Neural cell (in vitro differentiated cells): ENCODE data around the gene ACOXL. TPM values are rescaled to one million over a fixed set of nuclear protein-coding genes. Genes with fewer than 3 reads are reported as not detected.

Experiments
- H2AFZ ChIP-seq: fragments of 200-600, 300-800 bp; sonication (generic), shearing (Covaris generic); 2 replicates; pipeline ENCODE4 v1.6.0; 2014; ENCODE audit warnings: low read depth, mild to moderate bottlenecking, antibody characterized with exemption, low read length, moderate library complexity
- H3F3A ChIP-seq: fragments of 200-600 bp; shearing (Covaris generic); 2 replicates; pipeline ENCODE4 v1.6.1; 2016; ENCODE audit warnings: mild to moderate bottlenecking, moderate library complexity, mixed read lengths, antibody characterized with exemption, low read length; ENCODE audit not compliant: insufficient read depth, poor library complexity, severe bottlenecking
- H3K27ac ChIP-seq: fragments of 200-600, 300-800 bp; sonication (generic), shearing (Covaris generic); 2 replicates; pipeline ENCODE4 v1.5.1; 2014; ENCODE audit warnings: mild to moderate bottlenecking, low read length, moderate library complexity
- H3K27me3 ChIP-seq: fragments of 300-800, 200-600 bp; sonication (generic), shearing (Covaris generic); 2 replicates; pipeline ENCODE4 v1.6.0; 2014; ENCODE audit warnings: mild to moderate bottlenecking, low read depth, low read length, moderate library complexity; ENCODE audit not compliant: insufficient read depth
- H3K36me3 ChIP-seq: fragments of 300-800, 200-600 bp; sonication (generic), shearing (Covaris generic); 2 replicates; pipeline ENCODE4 v1.5.1; 2014; ENCODE audit warnings: mild to moderate bottlenecking, antibody characterized with exemption, low read length, moderate library complexity; ENCODE audit not compliant: insufficient read depth
- H3K4me2 ChIP-seq: fragments of 300-800, 200-600 bp; sonication (generic), shearing (Covaris generic); 2 replicates; pipeline ENCODE4 v1.6.0; 2014; ENCODE audit warnings: mild to moderate bottlenecking, low read length
- H3K4me3 ChIP-seq: fragments of 300-800, 200-600 bp; sonication (generic), shearing (Covaris generic); 2 replicates; pipeline ENCODE4 v1.5.1; 2014; ENCODE audit warnings: mild to moderate bottlenecking, low read length, moderate library complexity
- H3K79me2 ChIP-seq: fragments of 200-600 bp; shearing (Covaris generic); replicated peaks from 2 replicates; pipeline ENCODE4 v1.6.0; 2014; ENCODE audit warnings: mild to moderate bottlenecking, low read length, moderate library complexity; ENCODE audit not compliant: insufficient read depth
- H3K9ac ChIP-seq: fragments of 300-800, 200-600 bp; sonication (generic), shearing (Covaris generic); 2 replicates; pipeline ENCODE4 v1.6.1; 2016; ENCODE audit warnings: mild to moderate bottlenecking, low read length, mixed read lengths
- H3K9me2 ChIP-seq: fragments of 200-600 bp; shearing (Covaris generic); 2 replicates; pipeline ENCODE4 v1.6.1; 2016; ENCODE audit warnings: mild to moderate bottlenecking, low read length, mixed read lengths; ENCODE audit not compliant: insufficient read depth
- H3K9me3 ChIP-seq: fragments of 200-600, 300-800 bp; sonication (generic), shearing (Covaris generic); 2 replicates; pipeline ENCODE4 v1.6.1; 2016; ENCODE audit warnings: mild to moderate bottlenecking, mixed run types, low read length, moderate library complexity, mixed read lengths
- H4K20me1 ChIP-seq: fragments of 200-600 bp; shearing (Covaris generic); 2 replicates; pipeline ENCODE4 v1.6.1; 2016; ENCODE audit warnings: mild to moderate bottlenecking, mixed run types; ENCODE audit not compliant: insufficient read depth
- CTCF ChIP-seq: fragments of 450-650 bp; IDR thresholded peaks from 2 replicates; pipeline ENCODE4 v1.5.1; 2014; ENCODE audit warnings: antibody characterized with exemption, mild to moderate bottlenecking, moderate library complexity; ENCODE audit not compliant: poor library complexity, severe bottlenecking
- EP300 ChIP-seq: fragments of 450-650 bp; conservative IDR thresholded peaks from 2 replicates; pipeline ENCODE4 v1.6.1; 2014; ENCODE audit warnings: antibody characterized with exemption, mild to moderate bottlenecking, moderate library complexity; ENCODE audit not compliant: poor library complexity, severe bottlenecking
- EZH2 ChIP-seq: fragments of 200-600, 300-800 bp; shearing (Covaris generic), sonication (generic); IDR thresholded peaks from 2 replicates; pipeline ENCODE4 v1.6.1; 2014; ENCODE audit warnings: antibody characterized with exemption, low read length, borderline replicate concordance, mild to moderate bottlenecking; ENCODE audit not compliant: insufficient read depth, poor library complexity, severe bottlenecking
- MXI1 ChIP-seq: fragments of 450-650 bp; conservative IDR thresholded peaks from 2 replicates; pipeline ENCODE4 v1.6.1; 2014; ENCODE audit warnings: antibody characterized with exemption, mild to moderate bottlenecking; ENCODE audit not compliant: poor library complexity, severe bottlenecking
- POLR2AphosphoS5 ChIP-seq: IDR thresholded peaks from 2 replicates; pipeline ENCODE4 v1.6.1; 2012
- RAD21 ChIP-seq: fragments of 450-650 bp; conservative IDR thresholded peaks from 2 replicates; pipeline ENCODE4 v1.6.1; 2014; ENCODE audit warnings: antibody characterized with exemption, mild to moderate bottlenecking, moderate library complexity
- REST ChIP-seq: IDR thresholded peaks from 2 replicates; pipeline ENCODE4 v1.6.1; 2012; ENCODE audit warnings: borderline replicate concordance
- SMC3 ChIP-seq: fragments of 450-650 bp; conservative IDR thresholded peaks from 2 replicates; pipeline ENCODE4 v1.6.1; 2014; ENCODE audit warnings: antibody characterized with exemption, mild to moderate bottlenecking, moderate library complexity; ENCODE audit not compliant: poor library complexity
- TAF1 ChIP-seq: IDR thresholded peaks from 2 replicates; pipeline ENCODE4 v1.6.1; 2012; ENCODE audit warnings: low read depth
- polyA plus RNA-seq: library from polyadenylated mRNA; depleted of rRNA; stranded (reverse); fragments of >200 nt; gene quantifications from 2 replicates; pipeline ENCODE4 v1.2.3, GENCODE V29; 2014

The ACOXL gene
- polyA plus RNA-seq, 1 donor from 2014 or later, result not detected

GRCh38 chr2:111128096-111128495, 395.7 kb downstream of the ACOXL start:
- Histone ChIP-seq H3F3A (no peaks in the 10 kb centered on the region), H3K36me3 (no peaks in the 10 kb centered on the region), H3K79me2 (peaks cover 12% of the 10 kb centered on the region), H3K9me3 (no peaks in the 10 kb centered on the region), H3K4me2 (no peak overlapping the region), H3K27ac (no peak overlapping the region), H3K4me3 (no peak overlapping the region), H3K9me2 (no peaks in the 10 kb centered on the region), H2AFZ (no peak overlapping the region), H3K9ac (no peak overlapping the region), H3K27me3 (peaks cover 8% of the 10 kb centered on the region), H4K20me1 (no peaks in the 10 kb centered on the region)
- TF ChIP-seq EZH2 (no peak), EP300 (no peak), TAF1 (no peak), MXI1 (no peak), POLR2AphosphoS5 (no peak), SMC3 (no peak), CTCF (no peak), RAD21 (no peak), REST (no peak)

- Histone ChIP-seq H3K9me3 (no peaks in the 10 kb centered on the region), H2AFZ (no peak overlapping the region), H3K79me2 (peaks cover 20% of the 10 kb centered on the region), H3K4me3 (no peak overlapping the region), H3K27ac (no peak overlapping the region), H3K27me3 (no peaks in the 10 kb centered on the region), H3K36me3 (no peaks in the 10 kb centered on the region), H4K20me1 (no peaks in the 10 kb centered on the region), H3F3A (no peaks in the 10 kb centered on the region), H3K9me2 (no peaks in the 10 kb centered on the region), H3K9ac (no peak overlapping the region), H3K4me2 (no peak overlapping the region)
- no peak for TF ChIP-seq REST
- TF ChIP-seq MXI1, result no peak
- no peak for TF ChIP-seq EP300
- no peak for TF ChIP-seq EZH2
- no peak for TF ChIP-seq TAF1
- TF ChIP-seq CTCF, result no peak
- TF ChIP-seq RAD21, result no peak
- no peak for TF ChIP-seq SMC3
- TF ChIP-seq POLR2AphosphoS5, result no peak
Observed at GRCh38 chr2:111133603-111134002, 401.2 kb downstream of the ACOXL start.
